ENCODE measurements around the gene EXOC7. TPM values are rescaled to one million over a fixed set of nuclear protein-coding genes. Genes with fewer than 3 reads are reported as not detected.

EXOC7 gene
- polyA plus RNA-seq, 3 donors = 30.7 to 86.5 (median 42.4) TPM

DNA sequence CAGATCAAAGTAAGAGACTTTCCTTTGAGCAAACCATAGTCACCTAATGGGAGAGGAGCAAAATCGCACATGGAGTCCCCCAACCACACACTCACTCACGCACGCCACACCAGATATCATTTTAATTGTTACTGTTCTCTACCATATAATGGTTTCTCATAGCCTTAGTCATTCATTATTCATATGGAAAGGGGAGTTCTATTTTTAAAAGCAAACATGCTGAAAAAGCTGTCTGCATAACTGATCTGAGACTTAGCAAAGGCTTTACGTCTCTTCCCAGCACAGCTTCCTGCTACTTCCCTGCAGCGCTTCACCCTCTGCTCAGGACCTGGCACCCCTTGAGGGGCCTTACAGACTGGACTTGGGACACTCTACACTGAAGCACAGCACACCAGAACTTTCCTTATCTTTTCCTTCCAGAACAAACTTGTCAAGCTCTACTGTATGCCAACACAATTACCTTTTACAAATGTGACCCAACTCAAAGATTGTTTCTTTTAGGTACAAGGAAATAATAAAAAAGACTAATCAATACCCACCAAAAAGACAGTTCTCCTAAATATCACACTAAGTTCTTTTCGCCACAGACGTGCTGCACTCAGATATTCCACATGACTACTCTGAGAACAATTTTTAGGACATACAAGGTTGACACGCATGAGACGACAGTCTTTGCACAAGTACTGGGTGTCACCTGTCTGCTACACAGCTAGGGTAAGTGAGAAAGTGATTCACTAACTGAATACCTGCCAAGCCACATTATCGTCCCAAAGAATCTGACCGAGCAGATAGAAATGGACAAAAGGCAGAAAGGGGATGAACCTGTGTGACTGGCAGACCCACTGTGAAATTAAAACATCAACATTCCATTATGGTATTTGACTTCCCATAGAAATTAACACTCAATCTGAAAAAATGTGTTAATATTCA lies 52.8 kb downstream of the EXOC7 start:
- no peak overlapping the region for H2AFZ ChIP-seq (ENCODE audit: insufficient read depth, low read depth, low read length, poor library complexity, severe bottlenecking)
- Mint-ChIP-seq H3K4me3 (no peak overlapping the region), H3K4me1 (peaks cover 28% of the 10 kb centered on the region), H3K27ac (no peak overlapping the region), H3K27me3 (ENCODE audit: low read depth in 3 of 3) (no peaks in the 10 kb centered on the region), H3K36me3 (peaks cover 65 to 95% of the 10 kb centered on the region in 2 donors), H3K9me3 (peaks cover 0 to 4% (median 0%) of the 10 kb centered on the region in 7 donors)
- 95% methylated on average over 2 of the region's 11 CpGs for WGBS (ENCODE audit: insufficient coverage)
- peaks cover 50% of the 10 kb centered on the region for H4K20me1 ChIP-seq (ENCODE audit: insufficient read depth, low read length)
- DNase-seq = no peak
- H3K79me2 ChIP-seq (ENCODE audit: insufficient read depth, low read length) = peaks cover 9% of the 10 kb centered on the region
- no peak overlapping the region for H3K4me3 ChIP-seq (replicated peaks in 1 of 3; ENCODE audit: low read depth in 2 of 3, low read length in 3 of 3)
- TF ChIP-seq, protein P1, sequence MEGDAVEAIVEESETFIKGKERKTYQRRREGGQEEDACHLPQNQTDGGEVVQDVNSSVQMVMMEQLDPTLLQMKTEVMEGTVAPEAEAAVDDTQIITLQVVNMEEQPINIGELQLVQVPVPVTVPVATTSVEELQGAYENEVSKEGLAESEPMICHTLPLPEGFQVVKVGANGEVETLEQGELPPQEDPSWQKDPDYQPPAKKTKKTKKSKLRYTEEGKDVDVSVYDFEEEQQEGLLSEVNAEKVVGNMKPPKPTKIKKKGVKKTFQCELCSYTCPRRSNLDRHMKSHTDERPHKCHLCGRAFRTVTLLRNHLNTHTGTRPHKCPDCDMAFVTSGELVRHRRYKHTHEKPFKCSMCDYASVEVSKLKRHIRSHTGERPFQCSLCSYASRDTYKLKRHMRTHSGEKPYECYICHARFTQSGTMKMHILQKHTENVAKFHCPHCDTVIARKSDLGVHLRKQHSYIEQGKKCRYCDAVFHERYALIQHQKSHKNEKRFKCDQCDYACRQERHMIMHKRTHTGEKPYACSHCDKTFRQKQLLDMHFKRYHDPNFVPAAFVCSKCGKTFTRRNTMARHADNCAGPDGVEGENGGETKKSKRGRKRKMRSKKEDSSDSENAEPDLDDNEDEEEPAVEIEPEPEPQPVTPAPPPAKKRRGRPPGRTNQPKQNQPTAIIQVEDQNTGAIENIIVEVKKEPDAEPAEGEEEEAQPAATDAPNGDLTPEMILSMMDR (IDR thresholded peaks at IDR 0.05) = no peak
- intact Hi-C loops (cut with micrococcal nuclease) = no loop called here
- H3K9me3 ChIP-seq (replicated peaks in 1 of 2; ENCODE audit: control insufficient read depth in 1 of 2, insufficient read depth in 1 of 2, low read length in 2 of 2) = no peaks in the 10 kb centered on the region
- peaks cover 62 to 96% of the 10 kb centered on the region in 2 donors for H3K36me3 ChIP-seq (replicated peaks in 1 of 2; ENCODE audit: control insufficient read depth in 1 of 2, insufficient read depth in 2 of 2, low read length in 2 of 2)
- no peaks in the 10 kb centered on the region for H3K27me3 ChIP-seq (ENCODE audit: control insufficient read depth in 2 of 2, insufficient read depth in 2 of 2, low read length in 2 of 2)
- no peak overlapping the region for H3K9ac ChIP-seq (ENCODE audit: insufficient read depth, low read length, poor library complexity, severe bottlenecking)
- no peak overlapping the region for H3K4me2 ChIP-seq (replicated peaks; ENCODE audit: extremely low read depth, low read length, poor library complexity, severe bottlenecking)
- H3K27ac ChIP-seq (ENCODE audit: low read depth in 1 of 2, low read length in 2 of 2) = no peak overlapping the region
- H3K4me1 ChIP-seq (ENCODE audit: control insufficient read depth in 1 of 2, insufficient read depth in 2 of 2, low read length in 2 of 2) = peaks cover 27 to 28% of the 10 kb centered on the region in 2 donors

DNA sequence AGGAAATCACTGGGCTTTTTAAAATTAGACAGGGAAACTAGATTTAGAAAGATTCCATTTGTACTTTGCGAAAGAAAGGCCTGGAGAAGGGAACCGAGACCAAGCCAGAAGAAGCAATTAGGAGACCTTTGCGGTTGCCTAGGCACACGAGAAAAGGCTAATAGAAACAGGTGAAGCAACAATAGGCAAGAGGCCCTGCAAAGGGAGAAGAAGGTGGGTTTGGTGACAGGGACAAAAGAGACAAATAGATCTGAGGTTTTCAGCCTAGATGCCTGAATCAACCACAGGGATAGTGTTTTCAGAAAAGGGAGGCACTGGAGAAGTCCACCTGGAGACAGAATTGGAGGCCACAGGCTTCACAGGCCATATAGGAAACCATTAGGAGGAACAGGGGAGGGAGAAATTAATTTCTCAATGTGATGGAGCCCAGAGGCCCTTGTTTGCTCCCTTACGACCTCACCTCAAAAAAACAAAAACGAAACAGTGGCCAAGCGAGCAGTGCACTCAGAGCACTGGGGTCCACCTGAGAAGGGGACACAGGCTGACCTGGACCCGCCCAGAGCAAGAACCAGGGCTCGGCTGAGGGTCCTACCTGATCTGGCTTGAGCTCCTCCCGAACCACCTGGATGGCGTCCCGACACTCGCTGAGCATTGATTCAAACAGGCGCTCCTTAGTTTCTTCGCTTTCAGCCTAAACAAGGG lies 53.6 kb downstream of the EXOC7 start:
- no peak overlapping the region for H3K4me3 ChIP-seq (replicated peaks in 1 of 3; ENCODE audit: low read depth in 2 of 3, low read length in 3 of 3)
- no peak for DNase-seq
- peaks cover 72 to 95% of the 10 kb centered on the region in 2 donors for H3K36me3 Mint-ChIP-seq
- H3K79me2 ChIP-seq (ENCODE audit: insufficient read depth, low read length) = peaks cover 9% of the 10 kb centered on the region
- 75% methylated on average over 14 of the region's 15 CpGs for WGBS (ENCODE audit: insufficient coverage)
- peaks cover 50% of the 10 kb centered on the region for H4K20me1 ChIP-seq (ENCODE audit: insufficient read depth, low read length)
- H3K27me3 ChIP-seq (ENCODE audit: control insufficient read depth in 2 of 2, insufficient read depth in 2 of 2, low read length in 2 of 2) = no peaks in the 10 kb centered on the region
- TF ChIP-seq, protein P1 (IDR thresholded peaks at IDR 0.05) = no peak
- H3K9ac ChIP-seq (ENCODE audit: insufficient read depth, low read length, poor library complexity, severe bottlenecking) = no peak overlapping the region
- H3K9me3 ChIP-seq (replicated peaks in 1 of 2; ENCODE audit: control insufficient read depth in 1 of 2, insufficient read depth in 1 of 2, low read length in 2 of 2) = no peaks in the 10 kb centered on the region
- H3K27ac ChIP-seq (ENCODE audit: low read depth in 1 of 2, low read length in 2 of 2) = peak overlapping the region in 1 of 2 donors; percentile 26
- H3K4me2 ChIP-seq (replicated peaks; ENCODE audit: extremely low read depth, low read length, poor library complexity, severe bottlenecking) = no peak overlapping the region
- peaks cover 68 to 96% of the 10 kb centered on the region in 2 donors for H3K36me3 ChIP-seq (replicated peaks in 1 of 2; ENCODE audit: control insufficient read depth in 1 of 2, insufficient read depth in 2 of 2, low read length in 2 of 2)
- peaks cover 0 to 4% (median 0%) of the 10 kb centered on the region in 7 donors for H3K9me3 Mint-ChIP-seq
- no peaks in the 10 kb centered on the region for H3K27me3 Mint-ChIP-seq (ENCODE audit: low read depth in 3 of 3)
- H3K4me1 Mint-ChIP-seq = peaks cover 28% of the 10 kb centered on the region
- H3K27ac Mint-ChIP-seq = peak overlapping the region in 3 of 7 donors; percentile 5 to 43 (median 38)
- intact Hi-C loops (cut with micrococcal nuclease) = no loop called here
- no peak overlapping the region for H3K4me3 Mint-ChIP-seq
- H2AFZ ChIP-seq (ENCODE audit: insufficient read depth, low read depth, low read length, poor library complexity, severe bottlenecking) = no peak overlapping the region
- peaks cover 27 to 28% of the 10 kb centered on the region in 2 donors for H3K4me1 ChIP-seq (ENCODE audit: control insufficient read depth in 1 of 2, insufficient read depth in 2 of 2, low read length in 2 of 2)
